Activated CD4-positive, alpha-beta T cell treated with anti-CD3 and anti-CD28 coated beads for 36 hours (primary cell): ENCODE results near the gene LCLAT1. TPM values are rescaled to one million over a fixed set of nuclear protein-coding genes. Genes with fewer than 3 reads are reported as not detected.

Experiments used
- ATAC-seq: fragments of 200-7000 bp; cut with Tn5 transposase; one replicate; pipeline ENCODE4 v1.10.0; 2021; ENCODE audit warnings: mild to moderate bottlenecking, moderate library complexity
- CTCF ChIA-PET: fragments of 350-600 bp; sonication (Branson Sonifier 250); formaldehyde crosslinking; loops from one replicate; lab custom pipeline; 2021; ENCODE audit warnings: antibody characterized with exemption; lab: Charles Lee
- POLR2A ChIA-PET: fragments of 350-600 bp; sonication (Branson Sonifier 250); formaldehyde crosslinking; loops from one replicate; lab custom pipeline; 2021; ENCODE audit warnings: antibody characterized with exemption, inconsistent platforms; lab: Charles Lee
- DNase-seq: peaks from one replicate; pipeline ENCODE4 v3.0.0-alpha.2; 2020
- H3K27ac Mint-ChIP-seq: one replicate; pipeline ENCODE4 v1.8.0; 2021; ENCODE audit warnings: mixed read lengths
- H3K27me3 Mint-ChIP-seq: one replicate; pipeline ENCODE4 v1.8.0; 2021; ENCODE audit warnings: mixed read lengths
- H3K36me3 Mint-ChIP-seq: one replicate; pipeline ENCODE4 v1.8.0; 2021; ENCODE audit warnings: low read depth, mixed read lengths
- H3K4me1 Mint-ChIP-seq: one replicate; pipeline ENCODE4 v1.8.0; 2021; ENCODE audit warnings: mixed read lengths
- H3K4me3 Mint-ChIP-seq: one replicate; pipeline ENCODE4 v1.8.0; 2021; ENCODE audit warnings: mild to moderate bottlenecking, moderate library complexity, mixed read lengths
- H3K9me3 Mint-ChIP-seq: one replicate; pipeline ENCODE4 v1.8.0; 2021; ENCODE audit warnings: low read depth, mixed read lengths
- intact Hi-C, 2 experiments: fragments of 100-400 bp; cut with DNase I in 1 of 2; cut with micrococcal nuclease in 1 of 2; formaldehyde crosslinking; loops; one replicate each; pipeline versions ENCODE4 v1.14.2 to v1.15.1; 2022 to 2024; cut with DNase I, micrococcal nuclease
- total RNA-seq, 2 experiments: library from RNA; stranded (reverse); gene quantifications; one replicate each; pipeline ENCODE4 v1.2.3, GENCODE V29; 2021

The LCLAT1 gene
- total RNA-seq, 2 experiments from 2014 or later, result 18.5 to 21.7 TPM

DNA sequence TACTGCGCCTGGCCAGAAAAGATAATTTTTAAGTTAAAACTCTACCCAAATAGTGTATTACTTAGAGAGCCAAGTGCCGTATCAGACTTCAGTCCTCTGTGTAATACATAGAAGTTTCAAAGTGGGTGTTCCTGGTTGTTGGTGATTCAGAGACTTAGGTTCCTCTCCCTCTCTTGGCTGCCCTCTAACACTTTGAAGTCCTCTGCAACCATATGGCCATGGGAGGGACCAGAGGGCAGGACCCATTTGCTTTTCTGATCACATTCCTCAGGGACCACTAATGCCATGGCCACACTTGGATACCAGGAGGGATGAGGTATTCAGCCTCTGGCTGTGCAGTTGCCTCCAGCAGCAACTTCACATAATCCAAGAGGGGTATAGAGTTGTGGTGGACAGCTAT lies 228.7 kb downstream of the LCLAT1 start:
- ChIA-PET CTCF (interaction anchor here (1.1 kb wide), 1 partner anchor 269 kb away, joined by 3 read pairs; no protein-coding TSS in a partner anchor), POLR2A (no interaction called here)
- peaks cover 5% of the 10 kb centered on the region for H3K27me3 Mint-ChIP-seq
- no peaks in the 10 kb centered on the region for H3K36me3 Mint-ChIP-seq
- DNase-seq (no peak), ATAC-seq (no peak)
- no peaks in the 10 kb centered on the region for H3K9me3 Mint-ChIP-seq
- intact Hi-C loops, result no loop called here
- no peak overlapping the region for H3K4me3 Mint-ChIP-seq
- no peak overlapping the region for H3K27ac Mint-ChIP-seq
- no peaks in the 10 kb centered on the region for H3K4me1 Mint-ChIP-seq

GRCh38 chr2:30677231-30677630 lies 230.2 kb downstream of the LCLAT1 start:
- H3K27ac Mint-ChIP-seq, result no peak overlapping the region
- DNase-seq (no peak), ATAC-seq (no peak)
- no peak overlapping the region for H3K4me3 Mint-ChIP-seq
- H3K36me3 Mint-ChIP-seq, result no peaks in the 10 kb centered on the region
- intact Hi-C loops, result no loop called here
- H3K27me3 Mint-ChIP-seq, result peaks cover 4% of the 10 kb centered on the region
- no peaks in the 10 kb centered on the region for H3K4me1 Mint-ChIP-seq
- no peaks in the 10 kb centered on the region for H3K9me3 Mint-ChIP-seq
- CTCF ChIA-PET, result no interaction called here
- POLR2A ChIA-PET, result no interaction called here

- no peak for DNase-seq
- H3K27ac Mint-ChIP-seq, result no peak overlapping the region
- ATAC-seq, result no peak
- CTCF ChIA-PET, result interaction anchor here (1.3 kb wide), 1 partner anchor 34 kb away, joined by 3 read pairs; no protein-coding TSS in a partner anchor
- no peaks in the 10 kb centered on the region for H3K9me3 Mint-ChIP-seq
- H3K27me3 Mint-ChIP-seq, result peaks cover 2% of the 10 kb centered on the region
- POLR2A ChIA-PET, result no interaction called here
- no peaks in the 10 kb centered on the region for H3K36me3 Mint-ChIP-seq
- H3K4me1 Mint-ChIP-seq, result no peaks in the 10 kb centered on the region
- intact Hi-C loops, result no loop called here
- H3K4me3 Mint-ChIP-seq, result no peak overlapping the region
These were observed 230.9 kb downstream of the LCLAT1 start for GRCh38 chr2:30677861-30678385.

GRCh38 chr2:30678410-30679137 lies 231.5 kb downstream of the LCLAT1 start:
- intact Hi-C loops, result no loop called here
- no peaks in the 10 kb centered on the region for H3K36me3 Mint-ChIP-seq
- H3K27ac Mint-ChIP-seq, result no peak overlapping the region
- CTCF ChIA-PET, result interaction anchor here (0.7 to 1.3 kb wide), 2 partner anchors 29 to 33 kb away, joined by 3 read pairs; no protein-coding TSS in a partner anchor
- ATAC-seq (no peak), DNase-seq (no peak)
- POLR2A ChIA-PET, result no interaction called here
- H3K4me1 Mint-ChIP-seq, result no peaks in the 10 kb centered on the region
- no peak overlapping the region for H3K4me3 Mint-ChIP-seq
- no peaks in the 10 kb centered on the region for H3K9me3 Mint-ChIP-seq
- peaks cover 2% of the 10 kb centered on the region for H3K27me3 Mint-ChIP-seq

- DNase-seq (peak; percentile 35), ATAC-seq (peak; percentile 77)
- ChIA-PET CTCF (no interaction called here), POLR2A (no interaction called here)
- H3K36me3 Mint-ChIP-seq, result no peaks in the 10 kb centered on the region
- no peak overlapping the region for H3K4me3 Mint-ChIP-seq
- H3K4me1 Mint-ChIP-seq, result no peaks in the 10 kb centered on the region
- H3K27me3 Mint-ChIP-seq, result peaks cover 2% of the 10 kb centered on the region
- intact Hi-C loops, result no loop called here
- no peaks in the 10 kb centered on the region for H3K9me3 Mint-ChIP-seq
- H3K27ac Mint-ChIP-seq, result no peak overlapping the region
These were observed 232.5 kb downstream of the LCLAT1 start for GRCh38 chr2:30679426-30680088.

DNA sequence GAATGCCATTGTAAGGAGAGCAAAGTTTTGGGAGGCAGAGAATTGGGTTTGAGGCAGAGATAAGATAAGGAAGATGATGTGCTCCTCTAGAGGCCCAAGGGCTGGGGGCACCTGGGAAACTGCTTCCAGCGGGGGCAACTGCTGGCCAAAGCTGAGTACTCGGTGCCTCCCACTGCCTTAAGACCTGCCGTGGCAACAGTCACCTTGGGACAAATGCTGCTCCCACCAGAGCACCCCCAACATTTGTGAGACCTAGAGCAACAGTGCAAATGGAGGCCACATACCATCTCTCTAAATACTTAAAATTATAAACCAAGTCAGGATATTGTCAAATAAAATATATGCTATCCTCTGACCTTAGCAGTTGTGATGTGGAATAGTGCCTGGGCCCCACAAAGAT lies 233.1 kb downstream of the LCLAT1 start:
- Mint-ChIP-seq H3K4me3 (no peak overlapping the region), H3K9me3 (no peaks in the 10 kb centered on the region), H3K4me1 (no peaks in the 10 kb centered on the region), H3K36me3 (no peaks in the 10 kb centered on the region), H3K27ac (no peak overlapping the region), H3K27me3 (no peaks in the 10 kb centered on the region)
- CTCF ChIA-PET, result interaction anchor here (1.6 kb wide), 1 partner anchor 32 kb away, joined by 5 read pairs; no protein-coding TSS in a partner anchor
- ATAC-seq, result no peak
- POLR2A ChIA-PET, result no interaction called here
- intact Hi-C loops, result no loop called here
- DNase-seq, result no peak

DNA sequence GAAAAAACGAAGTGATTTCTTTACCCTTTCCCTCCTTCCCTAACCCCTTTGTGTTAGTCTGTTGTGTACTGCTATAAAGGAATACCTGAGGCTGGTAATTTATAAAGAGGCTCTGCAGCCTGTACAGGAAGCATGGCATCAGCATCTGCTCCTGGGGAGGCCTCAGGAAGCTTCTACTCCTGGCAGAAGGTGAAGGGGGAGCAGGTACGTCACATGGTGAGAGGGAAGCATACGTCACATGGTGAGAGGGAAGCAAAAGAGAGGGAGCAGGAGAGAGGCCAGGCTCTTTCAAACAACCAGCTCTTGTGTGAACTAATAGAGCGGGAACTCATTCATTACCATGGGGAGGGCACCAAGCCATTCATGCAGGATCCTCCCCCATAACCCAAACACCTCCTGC lies 234.0 kb downstream of the LCLAT1 start:
- ChIA-PET CTCF (interaction anchor here (1.6 kb wide), 1 partner anchor 31 kb away, joined by 5 read pairs; no protein-coding TSS in a partner anchor), POLR2A (no interaction called here)
- Mint-ChIP-seq H3K27ac (no peak overlapping the region), H3K4me1 (no peaks in the 10 kb centered on the region), H3K27me3 (no peaks in the 10 kb centered on the region), H3K9me3 (no peaks in the 10 kb centered on the region), H3K36me3 (no peaks in the 10 kb centered on the region), H3K4me3 (no peak overlapping the region)
- intact Hi-C loops, result no loop called here
- no peak for DNase-seq
- ATAC-seq, result no peak

- ChIA-PET CTCF (interaction anchor here (0.5 to 1.0 kb wide), 2 partner anchors 15 to 1723 kb away, joined by 3 to 4 read pairs; no protein-coding TSS in a partner anchor), POLR2A (no interaction called here)
- DNase-seq, result no peak
- no peaks in the 10 kb centered on the region for H3K27me3 Mint-ChIP-seq
- intact Hi-C loops, result no loop called here
- no peak overlapping the region for H3K4me3 Mint-ChIP-seq
- H3K4me1 Mint-ChIP-seq, result no peaks in the 10 kb centered on the region
- no peaks in the 10 kb centered on the region for H3K9me3 Mint-ChIP-seq
- no peak for ATAC-seq
- H3K27ac Mint-ChIP-seq, result no peak overlapping the region
- H3K36me3 Mint-ChIP-seq, result no peaks in the 10 kb centered on the region
These were observed 236.3 kb downstream of the LCLAT1 start for GRCh38 chr2:30683236-30683956.

- Mint-ChIP-seq H3K36me3 (no peaks in the 10 kb centered on the region), H3K9me3 (no peaks in the 10 kb centered on the region), H3K27me3 (no peaks in the 10 kb centered on the region), H3K4me1 (no peaks in the 10 kb centered on the region), H3K27ac (no peak overlapping the region), H3K4me3 (no peak overlapping the region)
- ATAC-seq, result no peak
- CTCF ChIA-PET, result interaction anchor here (0.5 kb wide), 1 partner anchor 1723 kb away, joined by 4 read pairs; no protein-coding TSS in a partner anchor
- intact Hi-C loops, result no loop called here
- POLR2A ChIA-PET, result no interaction called here
- no peak for DNase-seq
These were observed 237.0 kb downstream of the LCLAT1 start for GRCh38 chr2:30684026-30684425.

DNA sequence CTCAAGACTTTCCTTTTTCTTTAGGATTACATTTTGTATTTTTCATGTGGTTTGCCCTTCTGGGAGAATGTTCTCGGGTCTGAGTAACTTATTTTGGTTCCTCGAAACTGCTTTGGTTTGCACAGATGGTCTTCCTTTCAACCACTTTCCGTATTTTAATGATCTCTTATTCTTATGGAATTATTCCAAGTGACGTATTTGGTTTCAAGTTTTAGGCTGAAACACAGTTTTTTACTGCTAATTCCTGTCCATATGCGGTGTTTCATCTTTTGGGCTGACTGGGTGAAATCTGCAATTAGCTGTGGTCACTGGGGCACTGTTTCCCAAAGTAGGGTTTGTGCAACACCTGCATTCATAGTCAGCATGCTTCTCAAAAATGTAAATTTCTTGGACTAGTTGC lies 237.5 kb downstream of the LCLAT1 start:
- ChIA-PET POLR2A (no interaction called here), CTCF (no interaction called here)
- Mint-ChIP-seq H3K27me3 (no peaks in the 10 kb centered on the region), H3K4me3 (no peak overlapping the region), H3K4me1 (no peaks in the 10 kb centered on the region), H3K27ac (no peak overlapping the region), H3K36me3 (no peaks in the 10 kb centered on the region), H3K9me3 (no peaks in the 10 kb centered on the region)
- intact Hi-C loops, result no loop called here
- DNase-seq (no peak), ATAC-seq (no peak)

GRCh38 chr2:30684996-30685395 lies 237.9 kb downstream of the LCLAT1 start:
- ChIA-PET POLR2A (no interaction called here), CTCF (interaction anchor here (5.0 kb wide), 1 partner anchor 26 kb away, joined by 45 read pairs; no protein-coding TSS in a partner anchor)
- H3K4me3 Mint-ChIP-seq, result no peak overlapping the region
- intact Hi-C loops, result no loop called here
- no peaks in the 10 kb centered on the region for H3K27me3 Mint-ChIP-seq
- no peaks in the 10 kb centered on the region for H3K9me3 Mint-ChIP-seq
- DNase-seq, result no peak
- ATAC-seq, result no peak
- no peaks in the 10 kb centered on the region for H3K36me3 Mint-ChIP-seq
- no peak overlapping the region for H3K27ac Mint-ChIP-seq
- no peaks in the 10 kb centered on the region for H3K4me1 Mint-ChIP-seq
